Activated T-cell treated with anti-CD3 and anti-CD28 coated beads, Interleukin-2, amount 50 U/mL, for 24 hours (primary cell): ENCODE measurements around the gene LETM1.

Experiments
- DNase-seq: peaks from one replicate; pipeline ENCODE4 v3.0.0-alpha.2; 2020
- H3K27ac Mint-ChIP-seq: 2 replicates; pipeline ENCODE4 v1.8.0; 2020; ENCODE audit warnings: mild to moderate bottlenecking, mixed read lengths
- H3K27me3 Mint-ChIP-seq: 2 replicates; pipeline ENCODE4 v1.8.0; 2020; ENCODE audit warnings: mixed read lengths
- H3K36me3 Mint-ChIP-seq: 2 replicates; pipeline ENCODE4 v1.8.0; 2020; ENCODE audit warnings: low read depth, mixed read lengths
- H3K4me1 Mint-ChIP-seq: 2 replicates; pipeline ENCODE4 v1.8.0; 2020; ENCODE audit warnings: low read depth, mixed read lengths
- H3K4me3 Mint-ChIP-seq: 2 replicates; pipeline ENCODE4 v1.8.0; 2020; ENCODE audit warnings: mild to moderate bottlenecking, moderate library complexity, mixed read lengths
- H3K9me3 Mint-ChIP-seq: 2 replicates; pipeline ENCODE4 v1.8.0; 2020; ENCODE audit warnings: mixed read lengths

Gene LETM1

GRCh38 chr4:1833307-1834046 is 22.5 kb downstream of the LETM1 start:
- Mint-ChIP-seq H3K4me3 (no peak overlapping the region), H3K36me3 (peaks cover 85% of the 10 kb centered on the region), H3K27ac (no peak overlapping the region), H3K9me3 (no peaks in the 10 kb centered on the region), H3K27me3 (no peaks in the 10 kb centered on the region), H3K4me1 (no peaks in the 10 kb centered on the region)
- DNase-seq = no peak

GRCh38 chr4:1832690-1833089 is 23.3 kb downstream of the LETM1 start:
- H3K4me3 Mint-ChIP-seq = no peak overlapping the region
- no peak for DNase-seq
- H3K36me3 Mint-ChIP-seq = peaks cover 80% of the 10 kb centered on the region
- H3K27me3 Mint-ChIP-seq = no peaks in the 10 kb centered on the region
- no peak overlapping the region for H3K27ac Mint-ChIP-seq
- H3K9me3 Mint-ChIP-seq = no peaks in the 10 kb centered on the region
- no peaks in the 10 kb centered on the region for H3K4me1 Mint-ChIP-seq

- no peaks in the 10 kb centered on the region for H3K4me1 Mint-ChIP-seq
- no peaks in the 10 kb centered on the region for H3K27me3 Mint-ChIP-seq
- no peak overlapping the region for H3K27ac Mint-ChIP-seq
- H3K4me3 Mint-ChIP-seq = no peak overlapping the region
- no peaks in the 10 kb centered on the region for H3K9me3 Mint-ChIP-seq
- DNase-seq = no peak
- peaks cover 74% of the 10 kb centered on the region for H3K36me3 Mint-ChIP-seq
Observed at GRCh38 chr4:1831331-1831730, 24.6 kb downstream of the LETM1 start.

- Mint-ChIP-seq H3K4me3 (no peak overlapping the region), H3K27ac (peak overlapping the region; percentile 51), H3K27me3 (no peaks in the 10 kb centered on the region), H3K4me1 (no peaks in the 10 kb centered on the region), H3K36me3 (peaks cover 76% of the 10 kb centered on the region), H3K9me3 (no peaks in the 10 kb centered on the region)
- no peak for DNase-seq
Observed at GRCh38 chr4:1830642-1831228, 25.2 kb downstream of the LETM1 start.

GRCh38 chr4:1830234-1830633 is 25.7 kb downstream of the LETM1 start:
- Mint-ChIP-seq H3K27ac (no peak overlapping the region), H3K27me3 (no peaks in the 10 kb centered on the region)

GRCh38 chr4:1826531-1827350 is 29.2 kb downstream of the LETM1 start:
- no peaks in the 10 kb centered on the region for H3K4me1 Mint-ChIP-seq
- DNase-seq = no peak
- peak overlapping the region; percentile 41 for H3K27ac Mint-ChIP-seq
- peaks cover 77% of the 10 kb centered on the region for H3K36me3 Mint-ChIP-seq
- no peaks in the 10 kb centered on the region for H3K27me3 Mint-ChIP-seq
- no peak overlapping the region for H3K4me3 Mint-ChIP-seq
- no peaks in the 10 kb centered on the region for H3K9me3 Mint-ChIP-seq

More at GRCh38 chr4:1830234-1830633, 25.7 kb downstream of the LETM1 start:
- H3K9me3 Mint-ChIP-seq = no peaks in the 10 kb centered on the region
- no peak overlapping the region for H3K4me3 Mint-ChIP-seq
- no peak for DNase-seq
- no peaks in the 10 kb centered on the region for H3K4me1 Mint-ChIP-seq
- peaks cover 76% of the 10 kb centered on the region for H3K36me3 Mint-ChIP-seq

- DNase-seq = no peak
- Mint-ChIP-seq H3K4me1 (no peaks in the 10 kb centered on the region), H3K4me3 (no peak overlapping the region), H3K27me3 (no peaks in the 10 kb centered on the region), H3K27ac (no peak overlapping the region), H3K9me3 (no peaks in the 10 kb centered on the region), H3K36me3 (peaks cover 74% of the 10 kb centered on the region)
Observed at GRCh38 chr4:1825326-1825725, 30.6 kb downstream of the LETM1 start.

GRCh38 chr4:1824746-1825145 is 31.2 kb downstream of the LETM1 start:
- Mint-ChIP-seq H3K4me1 (no peaks in the 10 kb centered on the region), H3K27me3 (no peaks in the 10 kb centered on the region), H3K36me3 (peaks cover 75% of the 10 kb centered on the region), H3K4me3 (no peak overlapping the region), H3K9me3 (no peaks in the 10 kb centered on the region), H3K27ac (no peak overlapping the region)
- DNase-seq = no peak

- Mint-ChIP-seq H3K36me3 (peaks cover 81% of the 10 kb centered on the region), H3K9me3 (no peaks in the 10 kb centered on the region), H3K27ac (no peak overlapping the region), H3K4me1 (no peaks in the 10 kb centered on the region), H3K4me3 (no peak overlapping the region), H3K27me3 (no peaks in the 10 kb centered on the region)
- no peak for DNase-seq
Observed at GRCh38 chr4:1823545-1823932, 32.4 kb downstream of the LETM1 start.

- no peaks in the 10 kb centered on the region for H3K9me3 Mint-ChIP-seq
- no peaks in the 10 kb centered on the region for H3K4me1 Mint-ChIP-seq
- H3K27ac Mint-ChIP-seq = no peak overlapping the region
- no peaks in the 10 kb centered on the region for H3K27me3 Mint-ChIP-seq
- no peak for DNase-seq
- H3K36me3 Mint-ChIP-seq = peaks cover 88% of the 10 kb centered on the region
- no peak overlapping the region for H3K4me3 Mint-ChIP-seq
Observed at GRCh38 chr4:1822568-1823544, 33.1 kb downstream of the LETM1 start.

GRCh38 chr4:1821679-1822567 is 34.0 kb downstream of the LETM1 start:
- DNase-seq = no peak
- Mint-ChIP-seq H3K36me3 (peaks cover 96% of the 10 kb centered on the region), H3K4me1 (no peaks in the 10 kb centered on the region), H3K27ac (no peak overlapping the region), H3K9me3 (no peaks in the 10 kb centered on the region), H3K27me3 (no peaks in the 10 kb centered on the region), H3K4me3 (no peak overlapping the region)

- H3K9me3 Mint-ChIP-seq = no peaks in the 10 kb centered on the region
- H3K27ac Mint-ChIP-seq = peak overlapping the region; percentile 9
- no peaks in the 10 kb centered on the region for H3K4me1 Mint-ChIP-seq
- peaks cover 95% of the 10 kb centered on the region for H3K36me3 Mint-ChIP-seq
- no peaks in the 10 kb centered on the region for H3K27me3 Mint-ChIP-seq
- DNase-seq = no peak
- no peak overlapping the region for H3K4me3 Mint-ChIP-seq
Observed at GRCh38 chr4:1819816-1820215, 36.1 kb downstream of the LETM1 start.

- peaks cover 95% of the 10 kb centered on the region for H3K36me3 Mint-ChIP-seq
Observed at GRCh38 chr4:1819284-1819683, 36.7 kb downstream of the LETM1 start.

More at GRCh38 chr4:1819284-1819683, 36.7 kb downstream of the LETM1 start:
- no peak overlapping the region for H3K27ac Mint-ChIP-seq
- no peaks in the 10 kb centered on the region for H3K9me3 Mint-ChIP-seq
- H3K27me3 Mint-ChIP-seq = no peaks in the 10 kb centered on the region
- no peaks in the 10 kb centered on the region for H3K4me1 Mint-ChIP-seq
- no peak overlapping the region for H3K4me3 Mint-ChIP-seq
- no peak for DNase-seq
